Activated CD4-positive, alpha-beta T cell treated with anti-CD3 and anti-CD28 coated beads, Interleukin-2, amount 10 ng/mL, durations not matched to agents 24 days and 14 days (primary cell): Measurements from ENCODE around the gene SUGT1. TPM values are rescaled to one million over a fixed set of nuclear protein-coding genes. Genes with fewer than 3 reads are reported as not detected.
A peak's percentile ranks its signal among the peaks of the same experiment; 100 is the strongest.
"Not testable (repeated sequence)": the region's sequence is repeated elsewhere in the genome, so short reads cannot be mapped to it uniquely, and the experiment has no call there.

ENCODE experiments used
- DNase-seq: peaks from one replicate; pipeline ENCODE4 v3.0.0; 2022
- H3K27ac Mint-ChIP-seq: one replicate; pipeline ENCODE4 v1.8.0; 2022; ENCODE audit warnings: mild to moderate bottlenecking, mixed read lengths
- H3K27me3 Mint-ChIP-seq: one replicate; pipeline ENCODE4 v1.8.0; 2022; ENCODE audit warnings: mixed read lengths
- H3K36me3 Mint-ChIP-seq: one replicate; pipeline ENCODE4 v1.8.0; 2022; ENCODE audit warnings: low read depth, mild to moderate bottlenecking, mixed read lengths
- H3K4me1 Mint-ChIP-seq: one replicate; pipeline ENCODE4 v1.8.0; 2021; ENCODE audit warnings: mixed read lengths
- H3K4me3 Mint-ChIP-seq: one replicate; pipeline ENCODE4 v1.8.0; 2022; ENCODE audit warnings: mild to moderate bottlenecking, moderate library complexity, mixed read lengths
- H3K9me3 Mint-ChIP-seq: one replicate; pipeline ENCODE4 v1.8.0; 2021; ENCODE audit warnings: mixed read lengths
- intact Hi-C: fragments of 100-400 bp; cut with micrococcal nuclease; formaldehyde crosslinking; loops from one replicate; pipeline ENCODE4 v1.15.1; 2023
- total RNA-seq: library from RNA; stranded (reverse); gene quantifications from 2 replicates; pipeline ENCODE4 v1.2.3, GENCODE V29; 2022

Gene SUGT1
- 71.2 and 77.8 TPM in 2 replicates for total RNA-seq

DNA sequence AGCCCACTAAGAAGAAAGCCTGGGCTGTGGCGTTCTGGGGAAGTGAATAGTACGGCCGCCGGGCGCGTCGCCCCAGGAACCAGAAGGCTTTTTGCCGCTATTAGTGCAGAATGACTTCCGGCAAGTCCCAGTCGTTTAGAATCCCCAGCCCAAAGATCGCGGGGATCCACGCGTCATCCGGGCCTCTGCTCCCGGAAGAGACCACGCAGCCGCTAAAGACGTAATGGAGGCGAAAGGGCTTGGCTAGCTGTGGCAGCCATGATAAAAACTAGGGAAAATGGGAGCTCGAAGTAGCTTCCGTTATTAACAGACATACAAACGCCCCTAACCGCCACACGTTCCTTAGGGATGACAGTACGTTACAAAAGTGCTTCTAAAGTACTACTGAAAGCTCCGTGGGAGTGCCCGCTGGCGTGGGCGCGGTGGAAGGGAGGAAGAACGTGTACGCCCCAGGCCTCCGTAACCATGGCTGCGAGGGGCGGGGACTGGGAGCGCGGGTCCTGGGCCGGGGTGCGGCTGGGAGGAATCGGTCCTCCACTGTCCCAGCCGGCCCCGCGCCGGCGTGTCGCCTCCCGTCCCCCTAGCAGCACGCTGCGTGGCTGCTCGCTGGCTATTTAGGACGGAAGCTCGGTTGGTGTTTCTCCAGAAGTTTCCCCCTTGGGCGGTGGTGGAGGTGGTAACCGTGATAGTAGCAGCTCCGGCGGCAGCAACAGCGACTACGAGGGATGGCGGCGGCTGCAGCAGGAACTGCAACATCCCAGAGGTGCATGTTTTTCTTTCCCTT lies at the start of gene SUGT1:
Gene SUGT1 (plus strand): TSS at position 641 of the 784 bp plus-strand sequence. CDS start 85 bp downstream, at position 726.
- H3K36me3 Mint-ChIP-seq = peaks cover 18% of the 10 kb centered on the region
- no peak within 1 kb of the TSS for H3K4me3 Mint-ChIP-seq
- H3K27ac Mint-ChIP-seq = no peak within 1 kb of the TSS
- no peaks in the 10 kb centered on the region for H3K27me3 Mint-ChIP-seq
- intact Hi-C loops = loop anchor here (1.0 to 5.0 kb wide), 9 partner anchors 35 to 1200 kb away; partner anchors contain the start of genes ALG11, ATP7B, CKAP2 and INTS6
- peaks cover 15% of the 10 kb centered on the region for H3K4me1 Mint-ChIP-seq
- no peaks in the 10 kb centered on the region for H3K9me3 Mint-ChIP-seq
- peak; percentile 98 for DNase-seq

DNA sequence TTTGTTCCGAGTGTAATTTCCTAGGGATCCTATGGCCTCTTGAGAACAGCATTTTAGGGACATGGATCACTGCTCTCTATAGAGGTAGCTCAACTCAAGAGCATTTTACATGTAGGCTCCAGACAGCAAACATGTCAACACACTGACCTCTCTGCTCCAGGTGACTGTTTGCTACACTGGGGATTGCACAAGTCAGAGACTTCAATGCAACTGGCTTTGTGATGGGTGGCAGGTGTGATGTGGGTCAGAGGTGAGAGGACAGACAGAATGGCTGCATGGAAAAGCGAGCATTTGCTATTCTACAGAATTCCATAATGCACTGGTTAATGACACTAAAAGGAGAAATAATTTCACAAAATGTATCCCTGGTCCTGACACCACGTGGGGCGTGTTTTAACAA lies 49.3 kb upstream of the SUGT1 start:
- H3K4me3 Mint-ChIP-seq, DNase-seq, H3K9me3 Mint-ChIP-seq, intact Hi-C loops, H3K4me1 Mint-ChIP-seq, H3K36me3 Mint-ChIP-seq, H3K27ac Mint-ChIP-seq: not testable (repeated sequence)
- H3K27me3 Mint-ChIP-seq = peaks cover 27% of the 10 kb centered on the region

DNA sequence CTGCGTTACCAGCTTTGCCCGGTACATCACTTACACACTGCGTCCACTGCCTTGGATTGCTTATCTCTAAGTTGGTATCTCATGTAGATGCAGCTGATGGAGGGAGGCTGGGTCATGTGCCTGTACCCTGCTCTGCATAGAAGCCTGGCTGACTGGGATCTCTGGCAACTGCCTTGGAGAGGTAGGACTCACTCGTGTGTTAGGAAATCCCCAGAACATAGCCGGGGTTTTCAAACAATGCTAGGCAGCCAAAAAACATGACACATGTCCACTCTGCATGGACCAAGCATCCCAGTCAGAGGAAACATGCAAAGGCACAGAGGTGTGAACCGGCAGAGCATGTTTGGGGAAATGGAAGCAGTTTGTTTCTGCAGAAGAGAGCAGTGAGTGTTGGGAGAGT lies 46.5 kb upstream of the SUGT1 start:
- not testable (repeated sequence) for H3K4me1 Mint-ChIP-seq, H3K36me3 Mint-ChIP-seq

GRCh38 chr13:52606795-52607194 lies 45.8 kb upstream of the SUGT1 start:
- H3K4me3 Mint-ChIP-seq, H3K36me3 Mint-ChIP-seq, H3K27ac Mint-ChIP-seq: not testable (repeated sequence)

More for the DNA sequence above, 46.5 kb upstream of the SUGT1 start:
- not testable (repeated sequence) for H3K27ac Mint-ChIP-seq, H3K9me3 Mint-ChIP-seq, DNase-seq, H3K4me3 Mint-ChIP-seq
- H3K27me3 Mint-ChIP-seq = peaks cover 12% of the 10 kb centered on the region
- intact Hi-C loops = loop anchor here (5.0 kb wide), 1 partner anchor 361 kb away; no protein-coding TSS in a partner anchor

GRCh38 chr13:52608184-52608583 lies 44.5 kb upstream of the SUGT1 start:
- DNase-seq, H3K4me1 Mint-ChIP-seq, H3K27me3 Mint-ChIP-seq, H3K27ac Mint-ChIP-seq, H3K9me3 Mint-ChIP-seq, H3K36me3 Mint-ChIP-seq, H3K4me3 Mint-ChIP-seq: not testable (repeated sequence)
- intact Hi-C loops = loop anchor here (5.0 kb wide), 1 partner anchor 359 kb away; no protein-coding TSS in a partner anchor

More at GRCh38 chr13:52606795-52607194, 45.8 kb upstream of the SUGT1 start:
- not testable (repeated sequence) for H3K9me3 Mint-ChIP-seq, DNase-seq, H3K4me1 Mint-ChIP-seq, H3K27me3 Mint-ChIP-seq
- intact Hi-C loops = loop anchor here (5.0 kb wide), 1 partner anchor 361 kb away; no protein-coding TSS in a partner anchor

GRCh38 chr13:52609013-52609606 lies 43.5 kb upstream of the SUGT1 start:
- H3K4me1 Mint-ChIP-seq, H3K9me3 Mint-ChIP-seq, H3K27ac Mint-ChIP-seq, H3K36me3 Mint-ChIP-seq, H3K4me3 Mint-ChIP-seq: not testable (repeated sequence)
- intact Hi-C loops = loop anchor here (1.0 to 5.0 kb wide), 2 partner anchors 200 to 358 kb away; no protein-coding TSS in a partner anchor
- peak; percentile 75 for DNase-seq
- peaks cover 15% of the 10 kb centered on the region for H3K27me3 Mint-ChIP-seq

DNA sequence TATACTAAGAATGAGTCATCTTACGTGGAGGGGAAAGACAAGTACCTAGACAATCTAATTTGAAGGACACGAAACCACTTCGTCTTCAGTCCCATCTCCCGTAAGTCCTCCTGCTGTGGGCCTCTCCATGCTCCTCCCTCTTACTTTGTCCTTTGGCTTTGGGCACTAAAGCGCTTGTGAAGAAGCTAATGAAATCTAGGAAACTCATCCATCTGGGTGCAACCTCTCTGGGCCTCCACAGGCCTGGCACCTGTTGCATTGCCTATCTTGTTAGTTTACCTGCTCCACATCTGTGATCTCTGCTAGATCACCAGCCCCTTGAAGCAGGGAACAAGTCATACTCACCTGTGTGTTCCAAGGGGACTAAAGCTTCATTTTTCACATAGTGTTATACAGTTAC lies 42.5 kb upstream of the SUGT1 start:
- H3K27ac Mint-ChIP-seq, H3K4me1 Mint-ChIP-seq, H3K4me3 Mint-ChIP-seq, H3K36me3 Mint-ChIP-seq, DNase-seq, H3K9me3 Mint-ChIP-seq: not testable (repeated sequence)
- H3K27me3 Mint-ChIP-seq = peaks cover 15% of the 10 kb centered on the region
- intact Hi-C loops = loop anchor here (10.0 kb wide), 1 partner anchor 415 kb away; no protein-coding TSS in a partner anchor

DNA sequence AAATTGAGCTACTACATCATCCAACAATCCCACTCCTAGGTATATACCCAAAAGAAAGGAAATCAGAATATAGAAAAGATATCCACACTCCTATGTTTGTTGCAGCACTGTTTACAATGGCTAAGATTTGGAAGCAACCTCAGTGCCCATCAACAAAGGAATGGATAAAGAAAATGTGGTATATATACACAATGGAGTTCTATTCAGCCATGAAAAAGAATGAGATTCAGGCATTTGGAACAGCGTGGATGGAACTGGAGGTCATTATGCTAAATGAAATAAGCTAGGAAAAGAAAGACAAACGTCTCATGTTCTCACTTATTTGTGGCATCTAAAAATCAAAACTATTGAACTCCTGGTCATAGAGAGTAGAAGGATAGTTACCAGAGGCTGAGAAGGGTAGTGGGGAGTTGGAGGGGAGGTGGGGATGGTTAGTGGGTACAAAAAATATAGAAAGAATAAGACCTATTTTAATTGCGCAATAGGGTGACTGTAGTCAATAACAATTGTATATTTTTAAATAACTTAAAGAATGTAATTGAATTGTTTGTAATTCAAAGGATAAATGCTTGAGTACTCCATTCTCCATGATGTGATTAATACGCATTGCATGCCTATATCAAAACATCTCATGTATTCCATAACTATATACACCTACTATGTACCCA lies 37.4 kb upstream of the SUGT1 start:
- peaks cover 3% of the 10 kb centered on the region for H3K9me3 Mint-ChIP-seq
- no peak for DNase-seq
- H3K27ac Mint-ChIP-seq = peak overlapping the region; percentile 34
- H3K27me3 Mint-ChIP-seq = peaks cover 11% of the 10 kb centered on the region
- peak overlapping the region; percentile 68 for H3K4me3 Mint-ChIP-seq
- H3K4me1 Mint-ChIP-seq = peaks cover 14% of the 10 kb centered on the region
- intact Hi-C loops = loop anchor here (5.0 to 10.0 kb wide), 2 partner anchors 232 to 420 kb away; partner anchors contain the start of gene PCDH8
- peaks cover 2% of the 10 kb centered on the region for H3K36me3 Mint-ChIP-seq

DNA sequence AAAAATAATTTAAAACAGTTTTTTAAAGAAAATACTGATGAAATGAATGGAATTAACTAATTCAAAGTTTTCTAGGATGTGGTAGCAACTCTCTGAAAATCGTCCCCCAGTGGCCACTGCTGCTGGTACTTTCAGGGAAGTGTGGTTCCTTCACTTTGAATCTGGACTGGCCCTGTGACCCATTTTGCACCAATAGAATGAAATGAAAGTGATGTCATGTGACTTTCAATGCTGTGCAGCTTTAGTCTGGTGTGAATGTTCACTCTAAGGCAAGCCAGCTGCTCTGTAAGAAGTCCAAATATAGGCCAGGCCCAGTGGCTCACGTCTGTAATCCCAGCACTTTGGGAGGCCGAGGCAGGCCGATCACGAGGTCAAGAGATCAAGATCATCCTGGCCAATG lies 36.8 kb upstream of the SUGT1 start:
- peak overlapping the region; percentile 45 for H3K27ac Mint-ChIP-seq
- H3K27me3 Mint-ChIP-seq = peaks cover 11% of the 10 kb centered on the region
- intact Hi-C loops = loop anchor here (5.0 to 10.0 kb wide), 2 partner anchors 231 to 421 kb away; partner anchors contain the start of gene PCDH8
- H3K36me3 Mint-ChIP-seq = peaks cover 2% of the 10 kb centered on the region
- peak; percentile 62 for DNase-seq
- peaks cover 3% of the 10 kb centered on the region for H3K9me3 Mint-ChIP-seq
- peak overlapping the region; percentile 94 for H3K4me3 Mint-ChIP-seq
- H3K4me1 Mint-ChIP-seq = peaks cover 14% of the 10 kb centered on the region

- H3K27ac Mint-ChIP-seq = peak overlapping the region; percentile 94
- peaks cover 5% of the 10 kb centered on the region for H3K36me3 Mint-ChIP-seq
- peaks cover 9% of the 10 kb centered on the region for H3K27me3 Mint-ChIP-seq
- H3K9me3 Mint-ChIP-seq = peaks cover 3% of the 10 kb centered on the region
- intact Hi-C loops = loop anchor here (1.0 to 10.0 kb wide), 4 partner anchors 35 to 423 kb away; partner anchors contain the start of genes CKAP2, PCDH8 and SUGT1
- H3K4me3 Mint-ChIP-seq = peak overlapping the region; percentile 94
- H3K4me1 Mint-ChIP-seq = peaks cover 14% of the 10 kb centered on the region
- DNase-seq = peak; percentile 95
Measured at GRCh38 chr13:52617070-52618060, 35.3 kb upstream of the SUGT1 start.

DNA sequence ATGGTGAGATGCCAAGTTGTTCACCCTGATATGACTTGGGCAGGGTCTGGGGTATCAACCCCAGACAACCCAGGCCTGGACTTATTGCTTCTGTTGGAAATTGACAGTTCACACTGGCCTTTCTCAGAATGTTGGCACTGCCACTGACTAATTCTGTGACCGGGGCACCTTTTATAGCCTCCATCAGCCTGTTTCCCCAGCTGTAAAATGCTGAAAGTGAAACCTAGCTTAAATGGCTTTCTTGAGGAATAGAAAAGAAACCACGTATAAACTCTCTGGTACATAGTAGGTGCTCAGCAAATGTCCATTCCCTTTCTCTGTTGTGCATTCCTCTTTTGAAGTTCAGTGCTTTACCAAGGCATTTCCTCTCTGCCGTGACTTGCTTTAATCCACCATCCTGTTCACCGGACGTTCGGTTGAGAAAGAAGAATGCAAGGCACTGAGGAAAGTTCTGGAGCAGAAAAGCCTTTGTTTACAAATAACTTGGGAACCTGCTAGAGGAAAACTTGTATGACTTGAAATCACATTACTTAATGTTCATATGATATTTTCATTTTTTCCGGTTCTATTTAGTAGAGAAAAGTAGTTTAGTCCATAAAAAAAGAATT lies 21.4 kb upstream of the SUGT1 start:
- H3K27ac Mint-ChIP-seq, H3K27me3 Mint-ChIP-seq, H3K4me1 Mint-ChIP-seq, H3K9me3 Mint-ChIP-seq, intact Hi-C loops, DNase-seq, H3K4me3 Mint-ChIP-seq: not testable (repeated sequence)
- peaks cover 28% of the 10 kb centered on the region for H3K36me3 Mint-ChIP-seq

GRCh38 chr13:52638666-52639328 lies 13.8 kb upstream of the SUGT1 start:
- Mint-ChIP-seq H3K9me3 (no peaks in the 10 kb centered on the region), H3K27ac (no peak overlapping the region), H3K27me3 (no peaks in the 10 kb centered on the region), H3K36me3 (peaks cover 42% of the 10 kb centered on the region), H3K4me3 (no peak overlapping the region), H3K4me1 (peaks cover 2% of the 10 kb centered on the region)
- DNase-seq = no peak
- intact Hi-C loops = no loop called here
